Neural crest cell (in vitro differentiated cells): ENCODE measurements around the gene HDAC10. TPM values are rescaled to one million over a fixed set of nuclear protein-coding genes. Genes with fewer than 3 reads are reported as not detected.
A peak's percentile ranks its signal among the peaks of the same experiment; 100 is the strongest.

Source experiments
- DNase-seq: peaks from one replicate; pipeline ENCODE4 v3.0.0; 2021; ENCODE audit warnings: low read depth, mixed read lengths, low spot score
- H3K27ac Mint-ChIP-seq: one replicate; pipeline ENCODE4 v1.8.0; 2021; ENCODE audit warnings: mild to moderate bottlenecking, mixed read lengths; ENCODE audit not compliant: unreplicated experiment
- H3K27me3 Mint-ChIP-seq: 2 replicates; pipeline ENCODE4 v1.8.0; 2021; ENCODE audit warnings: low read depth, mild to moderate bottlenecking, mixed read lengths
- H3K36me3 Mint-ChIP-seq: 2 replicates; pipeline ENCODE4 v1.8.0; 2021; ENCODE audit warnings: low read depth, mild to moderate bottlenecking, mixed read lengths
- H3K4me1 Mint-ChIP-seq: 2 replicates; pipeline ENCODE4 v1.8.0; 2021; ENCODE audit warnings: mixed read lengths
- H3K4me3 Mint-ChIP-seq: one replicate; pipeline ENCODE4 v1.8.0; 2021; ENCODE audit warnings: mild to moderate bottlenecking, mixed read lengths
- H3K9me3 Mint-ChIP-seq: 2 replicates; pipeline ENCODE4 v1.8.0; 2021; ENCODE audit warnings: mixed read lengths
- total RNA-seq: library from RNA; stranded (reverse); gene quantifications from 2 replicates; pipeline ENCODE4 v1.2.1, GENCODE V29; 2021
- TF ChIP-seq, protein P1 (sequence below): fragments of 200-600 bp; sonication (generic); conservative IDR thresholded peaks from 2 replicates; pipeline ENCODE4 v1.5.0; 2021; ENCODE audit warnings: antibody characterized with exemption, mild to moderate bottlenecking

HDAC10 gene
- total RNA-seq, 1 donor from 2014 or later, result 52.9 TPM

DNA sequence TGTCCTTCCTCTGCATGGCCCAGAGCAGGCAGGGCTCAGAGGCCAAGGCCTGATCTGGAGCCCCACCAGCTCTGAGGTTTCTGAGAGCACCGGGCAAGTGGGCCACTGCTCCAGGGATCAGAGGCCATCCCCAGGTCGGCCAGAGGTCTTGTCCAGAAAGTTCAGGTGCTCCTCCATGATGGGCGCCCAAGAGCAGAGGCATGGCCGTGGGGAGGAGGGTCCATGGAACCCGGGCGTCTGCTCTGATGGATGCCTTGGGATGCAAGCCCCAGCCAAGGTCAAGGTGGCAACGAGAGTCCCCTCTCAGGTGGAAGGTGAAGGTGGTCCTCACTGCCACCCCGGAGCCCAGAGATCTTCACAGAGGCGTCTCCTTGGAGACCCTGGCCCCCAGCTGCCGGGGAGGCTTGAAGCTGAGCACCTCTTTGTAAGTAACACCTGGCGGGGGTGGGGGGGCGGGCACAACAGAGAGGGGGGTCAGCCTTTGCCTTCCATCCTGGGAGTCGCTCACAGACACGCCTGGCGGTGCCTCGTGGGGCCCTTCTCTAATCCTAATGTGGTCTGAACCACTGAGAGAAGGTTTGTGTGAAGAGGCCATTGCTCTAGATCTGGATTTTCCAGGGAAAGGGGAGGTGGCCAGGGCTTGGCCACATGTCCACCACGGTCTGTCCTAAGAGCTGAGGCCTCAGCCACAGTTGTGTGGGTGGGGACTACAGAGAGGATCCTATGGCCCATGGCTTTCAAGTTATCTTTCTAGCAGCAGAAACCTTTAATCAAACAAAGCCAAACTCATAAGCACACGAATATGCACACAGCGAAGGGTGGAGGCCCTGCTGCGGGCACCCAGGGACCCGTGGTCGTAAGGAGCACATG is 2.2 kb upstream of the HDAC10 start:
- DNase-seq, result no peak
- Mint-ChIP-seq H3K27ac (no peak overlapping the region), H3K27me3 (no peaks in the 10 kb centered on the region), H3K4me1 (peaks cover 5% of the 10 kb centered on the region), H3K9me3 (no peaks in the 10 kb centered on the region), H3K4me3 (peak overlapping the region; percentile 67), H3K36me3 (no peaks in the 10 kb centered on the region)
- TF ChIP-seq, protein P1, sequence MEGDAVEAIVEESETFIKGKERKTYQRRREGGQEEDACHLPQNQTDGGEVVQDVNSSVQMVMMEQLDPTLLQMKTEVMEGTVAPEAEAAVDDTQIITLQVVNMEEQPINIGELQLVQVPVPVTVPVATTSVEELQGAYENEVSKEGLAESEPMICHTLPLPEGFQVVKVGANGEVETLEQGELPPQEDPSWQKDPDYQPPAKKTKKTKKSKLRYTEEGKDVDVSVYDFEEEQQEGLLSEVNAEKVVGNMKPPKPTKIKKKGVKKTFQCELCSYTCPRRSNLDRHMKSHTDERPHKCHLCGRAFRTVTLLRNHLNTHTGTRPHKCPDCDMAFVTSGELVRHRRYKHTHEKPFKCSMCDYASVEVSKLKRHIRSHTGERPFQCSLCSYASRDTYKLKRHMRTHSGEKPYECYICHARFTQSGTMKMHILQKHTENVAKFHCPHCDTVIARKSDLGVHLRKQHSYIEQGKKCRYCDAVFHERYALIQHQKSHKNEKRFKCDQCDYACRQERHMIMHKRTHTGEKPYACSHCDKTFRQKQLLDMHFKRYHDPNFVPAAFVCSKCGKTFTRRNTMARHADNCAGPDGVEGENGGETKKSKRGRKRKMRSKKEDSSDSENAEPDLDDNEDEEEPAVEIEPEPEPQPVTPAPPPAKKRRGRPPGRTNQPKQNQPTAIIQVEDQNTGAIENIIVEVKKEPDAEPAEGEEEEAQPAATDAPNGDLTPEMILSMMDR, result no peak

DNA sequence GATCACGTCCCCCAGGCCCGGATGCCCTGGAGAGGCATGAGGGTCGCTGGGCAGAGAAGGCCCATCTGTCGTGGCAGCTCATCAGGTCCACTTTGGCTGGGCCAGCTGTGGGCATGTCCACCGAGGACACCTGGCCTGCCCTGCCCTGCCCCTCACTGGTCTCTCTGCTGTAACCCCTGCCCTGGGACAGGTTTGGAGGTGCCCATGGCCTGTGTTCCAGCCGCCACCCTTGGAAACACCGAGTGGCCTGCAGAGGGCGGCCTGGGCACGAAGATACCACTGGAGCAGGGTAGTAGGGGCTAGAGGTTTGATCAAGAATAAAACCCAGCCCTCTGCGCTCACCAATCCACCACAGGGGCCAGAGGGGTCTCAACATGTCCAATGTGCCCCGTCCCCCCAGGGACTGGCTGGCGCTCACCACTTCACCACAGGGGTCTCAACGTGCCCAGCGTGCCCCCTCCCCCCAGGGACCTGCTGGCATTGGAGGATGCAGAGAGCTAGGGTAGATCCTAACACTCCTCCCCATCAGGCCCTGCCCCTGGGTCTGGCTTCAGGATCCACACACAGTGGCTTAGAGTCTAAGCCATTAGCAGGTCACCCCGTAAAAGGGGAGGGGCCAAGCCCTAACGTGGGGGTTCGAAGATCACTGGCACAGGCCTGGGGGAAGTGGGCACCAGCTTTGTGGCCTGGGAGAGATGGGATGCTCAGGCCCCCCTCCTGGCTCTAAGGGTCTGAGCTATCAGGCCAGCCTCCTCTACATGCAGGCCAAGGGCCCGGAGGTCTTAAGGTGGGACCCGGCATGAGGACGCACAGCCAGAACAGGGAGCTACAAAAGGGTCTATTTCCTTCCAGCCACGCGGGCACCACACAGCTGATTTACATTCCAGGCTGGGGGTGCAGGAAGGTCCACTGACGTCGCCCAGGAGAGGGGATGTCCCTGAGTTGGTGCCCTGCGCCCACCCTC is 1.3 kb upstream of the HDAC10 start:
- peak overlapping the region; percentile 77 for H3K4me3 Mint-ChIP-seq
- TF ChIP-seq, protein P1, result peak; percentile 65
- H3K27ac Mint-ChIP-seq, result no peak overlapping the region
- peaks cover 10% of the 10 kb centered on the region for H3K4me1 Mint-ChIP-seq
- no peaks in the 10 kb centered on the region for H3K9me3 Mint-ChIP-seq
- H3K36me3 Mint-ChIP-seq, result no peaks in the 10 kb centered on the region
- DNase-seq, result peak; percentile 52
- H3K27me3 Mint-ChIP-seq, result no peaks in the 10 kb centered on the region

DNA sequence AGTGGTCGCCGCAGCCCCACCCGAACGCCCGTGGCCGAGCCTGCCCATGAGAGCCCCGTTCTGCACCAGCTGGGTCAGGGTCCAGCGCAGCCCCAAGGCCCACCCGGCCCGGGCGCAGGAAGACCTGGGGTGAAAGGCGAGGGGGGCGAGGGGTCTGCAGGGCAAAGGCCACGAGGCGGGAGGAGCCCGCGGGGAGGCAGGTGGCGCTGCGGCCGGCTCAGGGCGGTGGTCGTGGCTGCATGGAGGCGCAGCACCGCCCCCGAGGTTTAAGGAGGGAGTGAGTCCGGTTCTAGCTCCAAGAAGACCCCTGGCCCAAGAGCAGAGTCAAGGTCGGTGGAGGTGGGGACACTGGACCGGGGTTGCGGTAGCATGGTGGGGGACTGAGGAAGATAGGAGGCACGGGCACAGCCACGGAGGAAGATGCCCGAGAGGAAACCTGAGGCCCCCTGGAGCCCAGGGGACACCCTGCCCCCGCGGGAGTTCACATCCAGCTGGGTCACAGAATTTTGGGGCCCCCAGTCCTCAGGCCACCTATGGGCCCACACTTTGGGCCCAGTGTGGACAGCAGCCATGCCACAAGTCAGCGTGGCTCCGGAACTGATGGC is 514 bp upstream of the HDAC10 start:
- Mint-ChIP-seq H3K36me3 (no peaks in the 10 kb centered on the region), H3K4me1 (peaks cover 10% of the 10 kb centered on the region), H3K27ac (no peak overlapping the region), H3K27me3 (no peaks in the 10 kb centered on the region), H3K4me3 (peak overlapping the region; percentile 44), H3K9me3 (no peaks in the 10 kb centered on the region)
- DNase-seq, result no peak
- TF ChIP-seq, protein P1, result no peak

- Mint-ChIP-seq H3K4me3 (peak overlapping the region; percentile 83), H3K27me3 (no peaks in the 10 kb centered on the region), H3K27ac (no peak overlapping the region)
Measured at GRCh38 chr22:50250249-50250554, 863 bp downstream of the HDAC10 start.

More at GRCh38 chr22:50250249-50250554, 863 bp downstream of the HDAC10 start:
- no peaks in the 10 kb centered on the region for H3K36me3 Mint-ChIP-seq
- no peak for DNase-seq
- H3K4me1 Mint-ChIP-seq, result peaks cover 10% of the 10 kb centered on the region
- TF ChIP-seq, protein P1, result no peak
- H3K9me3 Mint-ChIP-seq, result no peaks in the 10 kb centered on the region
